Stimulated activated naive CD4-positive, alpha-beta T cell treated with Interleukin-2 at 50 U/mL for 16 hours (primary cell): ENCODE results near the gene ME1.
"Not testable (repeated sequence)": the region's sequence is repeated elsewhere in the genome, so short reads cannot be mapped to it uniquely, and the experiment has no call there.

Experiments used
- DNase-seq: peaks from one replicate; lab custom pipeline; 2025; lab: John Stamatoyannopoulos, UW

Gene ME1

DNA sequence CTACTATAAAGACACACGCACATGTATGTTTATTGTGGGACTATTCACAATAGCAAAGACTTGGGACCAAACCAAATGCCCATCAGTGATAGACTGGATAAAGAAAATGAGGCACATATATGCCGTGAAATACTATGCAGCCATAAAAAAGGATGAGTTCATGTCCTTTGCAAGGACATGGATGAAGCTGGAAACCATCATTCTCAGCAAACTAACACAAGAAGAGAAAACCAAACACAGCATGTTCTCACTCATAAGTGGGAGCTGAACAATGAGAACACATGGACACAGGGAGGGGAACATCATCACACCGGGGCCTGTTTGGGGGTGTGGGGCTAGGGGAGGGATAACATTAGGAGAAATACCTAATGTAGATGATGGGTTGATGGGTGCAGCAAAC is 174.1 kb downstream of the ME1 start:
- not testable (repeated sequence) for DNase-seq

DNA sequence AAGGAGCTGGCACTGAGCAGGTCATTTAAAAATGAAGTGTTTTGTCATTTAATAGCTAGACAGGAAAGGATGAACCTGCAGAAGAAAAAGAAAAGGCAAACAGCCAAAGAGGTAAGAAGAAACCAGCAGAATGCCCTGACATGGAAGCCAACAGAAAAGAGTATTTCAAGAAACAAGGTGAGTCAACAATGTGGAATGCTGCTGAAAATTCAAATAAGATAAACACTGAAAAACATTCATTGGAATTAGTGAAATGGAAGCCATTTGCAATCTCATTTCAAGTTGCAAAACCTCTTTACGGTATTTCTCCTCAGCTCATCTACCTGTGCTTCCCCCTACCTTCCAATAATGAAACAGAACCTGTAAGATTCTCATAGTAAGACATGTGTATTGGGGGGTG is 178.1 kb downstream of the ME1 start:
- no peak for DNase-seq

DNA sequence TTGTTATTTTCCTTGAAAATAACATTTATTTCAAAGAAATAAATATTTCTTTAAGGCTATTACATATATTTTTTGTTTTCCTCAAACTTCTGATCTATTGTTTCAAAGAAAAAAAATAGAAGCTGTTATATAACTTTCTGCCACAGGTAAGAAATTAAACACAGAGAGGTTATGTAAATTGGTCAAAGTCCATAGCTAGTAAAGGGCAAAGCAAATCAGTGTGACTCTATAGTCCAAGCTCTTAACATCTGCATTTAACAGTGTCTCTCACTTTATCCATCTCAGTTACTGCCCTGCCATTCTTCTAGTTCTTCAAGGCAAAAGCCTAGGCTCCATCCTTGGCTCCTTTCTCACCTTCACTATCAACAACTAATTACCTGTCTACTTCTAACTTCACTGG is 180.6 kb downstream of the ME1 start:
- DNase-seq, result no peak

DNA sequence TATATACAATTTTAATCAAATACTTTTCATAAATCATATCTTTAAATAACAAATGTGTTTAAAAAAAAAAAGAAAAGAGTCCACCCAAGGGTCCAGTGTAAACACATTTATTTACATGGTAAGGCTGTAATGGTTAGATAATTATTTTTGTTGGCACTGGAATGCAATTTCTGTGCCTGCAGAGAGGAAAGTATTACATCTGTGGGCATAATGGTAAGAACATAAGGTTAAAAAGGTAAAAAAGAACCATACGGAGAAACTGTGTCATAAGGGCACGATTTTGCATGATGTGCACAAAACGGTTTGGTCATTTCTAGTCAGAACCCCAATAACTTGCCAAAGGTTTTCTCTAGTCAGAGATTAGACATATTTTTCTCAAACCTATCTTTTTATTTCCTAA is 183.4 kb downstream of the ME1 start:
- DNase-seq, result no peak

DNA sequence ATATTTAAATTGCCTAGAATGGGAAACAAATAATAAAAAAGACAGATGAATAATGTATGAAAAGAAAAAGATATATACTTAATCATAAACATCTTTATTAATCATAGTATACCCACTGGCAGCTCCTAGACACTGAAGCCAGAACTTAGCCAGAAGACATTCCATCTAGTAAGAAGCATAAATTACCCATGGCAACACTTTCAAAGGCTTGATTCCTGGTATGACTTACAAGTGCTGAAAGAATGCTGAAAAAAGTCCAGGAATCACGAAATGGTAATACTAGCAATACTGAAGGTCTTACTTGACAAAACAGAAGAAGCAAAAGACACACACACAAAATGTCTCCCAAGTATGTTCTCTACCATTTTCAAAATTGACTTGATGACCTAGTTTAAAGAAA is 199.7 kb downstream of the ME1 start:
- no peak for DNase-seq

DNA sequence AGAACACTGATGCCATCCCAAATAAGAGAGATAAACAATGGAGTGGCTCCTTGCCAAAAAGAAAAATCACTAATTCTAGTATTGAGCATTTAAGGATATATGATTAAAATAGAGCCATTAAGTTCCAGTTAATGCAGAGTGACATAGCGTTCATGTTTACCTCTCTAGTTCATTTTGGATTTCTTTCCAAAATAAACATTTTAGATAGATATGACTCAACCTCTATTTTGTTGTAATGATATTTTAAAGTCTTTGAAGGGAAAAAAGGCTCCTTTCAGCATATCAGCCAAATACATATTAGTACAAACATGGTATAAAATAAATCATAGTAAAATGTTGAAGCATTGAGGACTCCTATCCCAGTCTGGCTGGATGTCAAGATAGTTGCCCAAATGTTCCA is 204.3 kb downstream of the ME1 start:
- no peak for DNase-seq

DNA sequence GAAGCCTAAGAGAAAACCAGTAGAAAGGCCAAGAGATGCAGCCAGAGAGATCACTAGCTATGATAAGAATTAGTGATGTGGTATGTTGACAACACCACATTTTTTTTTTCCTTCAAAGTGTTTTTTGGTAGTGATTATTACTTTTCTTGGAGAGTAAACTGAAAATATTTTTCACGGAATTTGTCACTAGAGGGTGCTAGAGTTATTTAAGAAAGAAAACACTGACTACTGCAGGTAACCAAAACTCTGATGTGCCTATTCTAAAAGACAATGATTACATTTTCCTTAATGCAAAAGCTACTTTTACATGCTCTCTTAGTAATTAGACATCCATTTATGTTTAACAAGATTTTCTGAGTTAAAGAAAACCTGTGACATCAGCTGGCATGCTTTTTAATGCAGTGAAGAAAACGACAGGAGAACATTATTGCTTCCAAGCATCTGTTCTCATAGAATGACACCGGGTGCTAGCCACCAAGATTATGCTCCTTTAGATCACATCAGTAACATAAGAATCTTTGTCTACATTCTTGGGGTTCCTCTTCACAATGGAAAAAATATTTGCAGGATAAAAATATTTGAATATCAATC is 208.9 kb downstream of the ME1 start:
- no peak for DNase-seq

DNA sequence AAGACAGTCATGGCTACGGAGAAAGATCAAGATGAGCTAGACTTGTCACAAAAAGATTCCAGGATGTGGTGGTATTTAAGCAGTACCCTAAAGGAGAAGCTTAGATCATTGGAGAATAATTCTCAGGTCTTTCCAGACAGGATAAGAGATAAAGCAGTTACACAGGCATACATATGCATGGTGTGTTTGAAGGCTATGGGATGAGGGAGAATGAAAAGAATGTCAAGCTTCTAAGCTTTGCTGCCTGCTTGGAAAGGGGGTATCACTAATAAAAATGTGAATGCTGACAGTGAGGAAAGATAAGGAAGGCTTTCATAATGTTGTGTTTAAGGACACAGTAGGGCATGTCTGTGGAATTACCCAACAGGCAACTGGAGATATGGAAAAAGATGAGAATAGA is 209.6 kb downstream of the ME1 start:
- no peak for DNase-seq

DNA sequence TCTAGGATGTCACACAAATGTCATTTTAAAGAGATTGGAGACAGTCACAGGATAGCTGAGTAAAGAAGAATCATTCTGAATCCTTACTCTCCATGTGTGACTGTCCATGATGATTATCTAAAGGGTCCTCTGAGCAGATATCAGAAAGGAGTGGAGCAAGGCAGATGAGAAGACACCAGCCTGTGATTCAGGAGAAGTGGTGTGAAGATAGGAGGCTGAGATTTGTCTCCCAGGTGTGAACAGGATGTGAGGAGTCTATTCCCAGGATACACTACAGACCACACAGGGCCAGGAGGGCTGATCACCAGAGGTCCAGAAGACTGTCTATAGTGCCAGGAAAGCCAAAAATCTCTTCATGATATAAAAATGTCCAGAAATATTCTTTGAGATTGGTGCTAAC is 210.7 kb downstream of the ME1 start:
- DNase-seq, result no peak

DNA sequence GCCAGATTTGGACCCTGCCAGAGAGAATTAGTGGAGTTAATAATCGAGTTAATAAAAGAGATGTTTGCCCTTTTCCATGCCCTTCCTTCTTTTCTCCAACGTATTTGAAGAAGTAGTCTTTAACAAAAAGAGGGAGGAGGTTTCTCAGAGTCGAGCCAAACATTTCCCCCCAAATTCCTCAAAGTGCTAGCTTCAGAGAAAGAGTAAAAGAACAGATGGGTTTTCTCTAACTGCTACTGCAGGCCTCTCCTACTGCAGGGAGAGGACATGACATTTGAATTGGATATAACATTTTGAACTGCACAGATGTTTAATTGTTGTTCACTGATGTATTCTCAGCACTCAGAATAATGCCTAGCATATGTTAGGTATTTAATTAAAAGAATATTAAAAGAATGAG is 212.2 kb downstream of the ME1 start:
- DNase-seq, result no peak

DNA sequence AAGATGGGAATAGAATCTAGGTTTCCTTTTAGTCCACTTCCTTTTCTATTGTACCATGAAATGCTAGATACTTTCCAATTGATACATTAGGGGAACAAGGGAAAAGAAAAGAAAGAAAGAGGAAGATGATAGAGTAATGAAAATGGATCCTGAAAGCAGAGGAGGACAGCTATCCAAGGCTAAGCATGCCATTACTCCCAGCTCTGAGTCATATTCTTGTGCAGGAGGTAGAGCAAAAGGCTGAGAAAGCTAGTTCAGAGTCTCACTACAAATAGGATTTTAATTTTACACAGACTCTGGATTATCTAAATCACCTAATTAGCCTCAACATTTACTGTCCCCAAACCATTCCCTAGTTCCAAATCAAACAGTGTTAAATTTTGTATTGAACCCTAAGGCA is 214.0 kb downstream of the ME1 start:
- DNase-seq, result no peak

DNA sequence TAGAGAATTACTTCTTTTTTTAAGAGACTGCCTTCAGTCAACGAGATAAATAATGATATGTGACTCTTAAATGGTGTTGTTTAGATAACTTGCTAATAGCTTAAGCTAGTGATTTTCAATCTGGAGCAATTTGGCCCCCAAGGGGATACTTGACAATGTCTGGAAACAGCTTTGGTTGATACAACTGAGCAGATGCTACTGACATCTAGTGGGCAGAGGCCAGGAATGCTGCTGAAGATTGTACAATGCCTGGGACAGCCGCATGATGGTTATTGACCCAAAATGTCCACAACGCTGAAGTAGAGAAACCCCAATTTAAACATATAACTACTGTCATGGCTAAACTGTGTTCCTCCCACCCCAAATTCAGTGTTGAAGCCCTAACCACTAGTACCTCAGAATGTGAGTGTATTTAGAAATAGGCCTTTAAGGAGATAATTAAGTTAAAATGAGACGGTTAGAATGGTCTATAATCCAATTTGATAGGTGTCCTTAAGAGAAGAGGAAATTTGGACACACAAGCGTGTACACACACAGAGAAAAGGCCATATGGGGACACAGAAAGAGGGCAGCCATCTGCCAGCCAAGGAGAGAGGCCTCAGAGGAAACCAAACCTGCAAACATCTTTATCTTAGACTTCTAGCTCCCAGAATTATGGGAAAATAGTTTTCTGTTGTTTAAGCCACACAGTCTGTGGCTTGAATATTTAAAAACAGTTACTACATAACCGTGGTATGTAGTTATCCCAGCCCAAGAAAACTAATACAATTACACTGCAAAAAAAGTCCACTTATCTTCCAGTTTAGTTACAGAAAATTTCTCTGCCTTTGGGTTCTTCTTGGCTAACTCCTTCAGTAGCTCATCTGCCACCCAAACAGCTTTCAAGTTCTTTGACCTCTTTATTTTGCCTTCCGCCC is 215.5 kb downstream of the ME1 start:
- peak; percentile 47 for DNase-seq

DNA sequence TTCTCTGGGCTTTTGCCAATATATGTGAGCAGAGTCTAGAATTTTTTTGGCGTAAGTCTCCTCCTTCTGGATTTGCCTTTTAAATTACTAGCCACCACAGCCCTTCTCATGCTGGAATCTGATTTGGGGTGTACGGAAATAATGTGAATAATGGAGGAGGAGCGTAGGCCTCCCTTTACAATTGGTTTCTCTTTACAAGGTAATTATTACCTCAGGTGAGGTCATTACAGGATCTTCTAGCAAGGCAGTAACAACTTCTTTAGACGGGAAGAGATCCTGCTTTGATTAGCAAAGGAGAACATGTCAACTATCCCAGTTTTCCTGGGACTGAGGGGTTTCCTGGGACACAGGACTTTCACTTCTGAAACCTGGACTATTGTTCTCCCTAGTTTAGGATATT is 228.8 kb downstream of the ME1 start:
- DNase-seq, result no peak

DNA sequence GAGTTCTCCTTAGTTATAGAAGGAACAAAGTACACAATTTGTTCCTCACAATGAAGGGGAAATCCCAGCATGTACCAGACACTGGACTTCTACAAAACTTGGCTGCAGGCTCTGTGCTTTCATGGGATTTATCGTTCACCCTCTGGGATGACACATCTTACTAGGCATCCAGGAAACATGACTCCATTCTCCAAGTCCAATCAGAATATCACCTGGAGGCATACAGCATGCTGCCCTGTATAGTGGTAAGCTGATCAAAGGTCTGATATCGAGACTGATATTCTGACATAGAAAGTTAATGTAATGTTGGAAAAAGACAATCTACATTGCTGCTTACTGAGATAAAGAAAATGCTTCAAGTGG is 231.0 kb downstream of the ME1 start:
- DNase-seq, result no peak

DNA sequence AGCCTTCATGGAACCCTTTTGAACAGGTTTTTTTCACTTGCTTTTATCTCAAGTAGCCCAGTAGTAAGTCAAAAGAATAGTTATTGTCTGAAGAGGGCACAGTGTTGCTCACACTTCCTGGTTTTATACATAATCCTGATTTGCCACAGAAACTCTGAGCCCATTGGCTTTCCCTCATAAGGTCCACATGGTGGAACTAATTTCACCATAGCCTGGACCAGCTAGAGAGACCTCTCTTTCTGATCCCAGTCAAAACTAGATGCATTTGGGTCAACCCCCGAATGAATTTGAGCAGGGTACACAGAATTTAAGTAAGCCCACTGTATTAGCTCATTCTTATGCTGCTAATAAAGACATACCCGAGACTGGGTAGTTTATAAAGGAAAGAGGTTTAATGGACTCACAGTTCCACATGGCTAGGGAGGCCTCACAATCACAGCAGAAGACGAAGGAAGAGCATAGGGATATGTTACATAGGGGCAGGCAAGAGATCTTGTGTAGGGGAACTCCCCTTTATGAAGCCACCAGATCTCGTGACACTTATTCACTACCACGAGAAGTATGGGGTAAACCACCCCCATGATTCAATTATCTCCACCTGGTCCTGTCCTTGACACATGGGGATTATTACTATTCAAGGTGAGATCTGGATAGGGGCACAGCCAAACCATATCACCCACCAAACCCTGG is 231.5 kb downstream of the ME1 start:
- DNase-seq, result no peak

DNA sequence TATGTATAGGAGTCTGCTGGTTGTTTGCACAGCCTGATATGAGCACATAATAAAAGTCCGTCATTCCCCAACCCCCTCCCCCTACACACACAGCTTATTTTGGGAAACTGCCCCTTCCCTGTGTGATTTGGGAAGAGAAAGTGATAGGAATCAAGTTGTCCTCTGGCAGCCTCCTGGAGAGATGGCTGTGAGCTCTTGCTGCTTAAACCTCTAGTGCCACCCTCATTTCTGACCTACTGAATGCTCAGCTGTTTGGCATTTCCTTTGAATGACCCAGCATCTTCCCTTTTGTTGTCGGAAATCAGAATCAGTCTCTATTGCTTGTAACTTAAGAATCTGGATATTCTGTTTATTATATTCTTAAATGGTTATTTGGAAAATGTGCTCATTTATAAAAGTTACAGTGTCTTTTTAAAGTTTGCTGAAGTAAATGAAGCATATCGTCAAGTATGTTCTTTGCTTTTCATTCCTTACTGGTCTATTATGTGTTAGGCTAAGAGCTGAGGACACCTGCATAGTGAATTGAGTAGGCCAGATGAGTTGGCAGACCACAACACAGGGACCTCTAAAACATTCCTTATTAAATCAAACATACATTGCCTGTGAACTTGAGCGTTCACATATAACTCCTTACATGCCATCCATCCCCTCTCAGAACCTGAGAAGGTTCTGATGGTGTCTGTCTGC is 232.2 kb downstream of the ME1 start:
- DNase-seq, result no peak

DNA sequence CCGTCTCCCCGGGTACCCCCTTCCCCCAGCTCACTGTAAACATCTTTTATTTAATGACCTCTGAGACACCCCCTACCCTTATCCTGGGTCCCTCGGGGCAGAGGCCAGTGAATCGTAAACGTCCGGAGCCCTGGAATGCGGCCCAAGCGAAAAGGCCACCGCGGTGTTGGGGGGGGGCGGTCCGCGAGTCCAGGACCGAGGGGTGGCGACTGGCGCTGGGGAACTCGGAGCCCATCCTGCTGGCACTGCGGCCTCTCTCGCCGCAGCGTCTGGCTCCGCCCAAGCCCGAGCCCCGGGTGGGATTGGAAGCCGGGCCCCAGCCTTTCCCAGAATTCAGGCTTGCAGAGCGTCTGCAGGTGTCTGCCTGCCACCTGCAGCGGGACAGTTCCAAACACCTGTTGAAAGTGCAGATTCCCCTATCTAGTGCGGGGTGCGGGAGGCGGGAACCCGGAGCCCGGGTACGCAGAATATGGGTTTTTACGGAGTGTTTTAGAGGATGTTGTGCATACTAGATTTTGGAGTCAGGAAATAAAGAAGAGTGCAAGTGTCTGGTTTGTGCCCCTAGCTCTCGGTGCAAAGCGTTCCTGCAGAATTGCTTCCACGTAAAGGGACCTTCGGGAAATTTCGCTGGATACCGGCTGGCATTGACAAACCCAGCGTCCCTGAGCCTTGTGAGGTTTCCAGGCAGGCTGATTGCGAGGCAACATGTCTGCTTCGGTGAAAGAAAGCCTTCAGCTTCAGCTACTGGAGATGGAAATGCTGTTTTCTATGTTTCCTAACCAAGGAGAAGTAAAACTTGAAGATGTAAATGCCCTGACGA is 236.9 kb downstream of the ME1 start:
- no peak for DNase-seq

DNA sequence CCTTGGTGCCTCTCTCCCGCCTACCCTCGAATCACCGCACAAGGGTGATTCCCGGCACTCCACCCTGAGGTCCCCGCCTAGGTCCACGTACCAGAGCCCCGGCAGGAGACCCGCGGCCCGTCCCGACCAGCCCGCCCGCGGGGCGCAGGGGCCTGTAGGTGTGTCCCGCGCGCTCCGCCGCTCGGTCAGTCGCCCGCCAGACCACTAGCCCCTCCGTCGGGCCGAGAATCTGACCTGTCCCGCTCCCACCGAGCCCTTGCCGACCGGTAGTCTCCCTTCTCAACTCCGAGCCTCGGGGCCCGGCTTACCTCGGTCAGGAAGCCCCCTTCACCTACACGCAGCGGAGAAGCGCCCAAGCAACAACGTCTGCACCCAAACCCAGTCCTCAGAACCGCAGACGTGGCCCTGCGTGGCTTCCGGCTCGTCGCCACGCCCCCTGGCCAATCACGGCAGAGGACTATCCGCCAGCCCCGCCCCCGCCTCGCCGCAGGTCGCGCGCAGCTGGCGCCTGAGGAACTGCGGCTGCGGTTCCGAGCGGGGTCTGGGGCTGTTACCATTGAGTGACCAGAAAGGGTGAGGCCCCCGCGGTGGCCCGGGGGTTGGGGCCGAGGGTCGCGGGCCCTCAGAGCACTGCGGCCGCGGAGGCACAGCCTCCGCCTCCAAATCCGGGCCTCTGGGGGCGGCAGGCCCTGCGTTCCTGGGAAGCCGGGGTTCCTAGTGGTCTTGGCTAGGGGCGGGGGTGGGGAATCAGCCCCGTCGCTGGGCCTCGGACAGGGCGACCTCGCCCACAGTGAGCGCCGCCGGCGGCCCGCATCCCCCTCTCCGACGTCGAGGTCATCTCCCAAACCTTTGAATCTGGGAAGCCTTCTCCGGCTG is 237.7 kb downstream of the ME1 start, which contains the start of the genes PGM3 and RWDD2A:
Gene PGM3 (minus strand): TSS at position 395 of the 876 bp plus-strand sequence. CDS start 2,253 bp downstream, outside the sequence.
Gene RWDD2A (plus strand): TSS at position 487 of the 876 bp plus-strand sequence. CDS start 1,095 bp downstream, outside the sequence.
- peak; percentile 89 for DNase-seq

DNA sequence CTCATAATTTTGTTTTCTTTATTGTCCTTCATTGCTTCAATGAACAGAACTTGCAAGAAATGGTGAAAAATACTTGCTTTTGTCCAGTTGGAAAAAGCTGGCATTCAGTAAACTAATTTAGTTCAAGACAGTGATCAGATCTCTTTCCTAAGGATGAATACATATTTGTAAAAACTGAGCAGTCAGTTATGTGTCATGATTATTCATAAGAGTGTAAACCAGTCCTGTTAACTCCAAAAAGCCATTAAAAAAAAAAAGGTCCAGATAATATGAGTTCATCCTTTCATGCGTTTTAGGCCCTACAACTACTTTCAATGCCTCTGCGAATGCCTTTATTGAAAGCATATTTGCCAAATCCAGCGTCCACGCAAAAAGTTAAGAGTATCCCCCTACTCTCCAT is 238.4 kb downstream of the ME1 start:
- DNase-seq, result no peak

DNA sequence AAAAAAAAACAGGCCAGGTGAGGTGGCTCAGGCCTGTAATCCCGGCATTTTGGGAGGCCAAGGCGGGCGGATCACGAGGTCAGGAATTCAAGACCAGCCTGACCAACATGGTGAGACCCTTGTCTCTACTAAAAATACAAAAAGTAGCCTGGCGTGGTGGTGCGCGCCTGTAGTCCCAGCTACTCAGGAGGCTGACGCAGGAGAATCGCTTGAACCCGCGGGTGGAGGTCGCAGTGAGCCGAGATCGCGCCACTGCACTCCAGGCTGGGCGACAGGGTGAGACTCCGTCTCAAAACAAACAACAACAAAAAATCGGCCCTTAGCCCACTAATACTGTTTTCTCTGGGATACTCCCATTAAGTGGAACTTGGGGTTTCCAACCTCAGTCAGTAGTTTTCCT is 238.9 kb downstream of the ME1 start:
- not testable (repeated sequence) for DNase-seq
